Measurements from ENCODE around the gene POLR1G. TPM values are rescaled to one million over a fixed set of nuclear protein-coding genes. Genes with fewer than 3 reads are reported as not detected.

The POLR1G gene
- total and polyA plus RNA-seq, 9 of the 15 experiments (the other 6 are each of a cell fraction or from before 2014, with no cell fraction given) = 3.0 to 50.1 (median 27.4) TPM

DNA sequence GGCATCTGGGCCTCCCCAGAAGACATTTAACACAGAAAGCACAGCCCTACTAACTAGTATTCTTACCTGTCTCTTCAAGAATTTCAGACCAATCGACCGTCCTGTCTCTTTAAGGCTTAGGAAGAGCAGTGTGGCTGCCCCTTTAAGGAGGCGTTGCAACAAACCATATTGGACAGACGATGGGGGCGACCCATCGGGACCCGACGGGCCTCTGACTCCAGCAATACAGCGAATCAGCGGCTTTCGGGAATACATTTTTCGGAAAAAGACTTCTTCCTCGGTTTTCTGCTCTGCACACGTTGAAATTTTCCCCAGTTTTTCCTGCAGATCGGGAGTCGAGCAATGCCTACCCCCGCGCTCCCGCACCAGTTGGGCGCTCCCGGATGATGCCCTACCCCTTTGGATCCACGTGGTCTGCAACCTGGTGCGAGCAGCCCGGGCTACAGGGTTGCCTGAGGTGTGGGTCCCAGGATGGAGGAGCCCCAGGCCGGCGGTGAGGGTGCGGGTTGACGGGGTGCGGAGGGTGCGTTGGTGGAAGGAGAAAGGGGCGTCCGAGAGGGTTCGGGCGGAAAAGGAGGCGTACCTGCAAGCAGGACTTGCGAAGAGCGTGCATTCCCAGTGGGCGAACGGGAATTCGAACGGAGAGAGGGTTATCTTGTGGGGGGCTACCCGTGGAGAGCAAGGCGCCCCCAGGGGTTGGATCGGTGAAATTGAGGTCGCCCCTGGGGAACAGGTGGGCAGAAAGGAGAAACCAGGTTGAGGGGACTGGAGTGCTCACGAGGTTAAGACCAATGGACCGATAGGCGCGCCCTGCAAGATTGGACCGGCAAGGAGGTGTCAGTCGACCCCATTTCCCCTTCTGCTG lies at the start of gene POLR1G (continued):
- TF ChIP-seq, protein P1, sequence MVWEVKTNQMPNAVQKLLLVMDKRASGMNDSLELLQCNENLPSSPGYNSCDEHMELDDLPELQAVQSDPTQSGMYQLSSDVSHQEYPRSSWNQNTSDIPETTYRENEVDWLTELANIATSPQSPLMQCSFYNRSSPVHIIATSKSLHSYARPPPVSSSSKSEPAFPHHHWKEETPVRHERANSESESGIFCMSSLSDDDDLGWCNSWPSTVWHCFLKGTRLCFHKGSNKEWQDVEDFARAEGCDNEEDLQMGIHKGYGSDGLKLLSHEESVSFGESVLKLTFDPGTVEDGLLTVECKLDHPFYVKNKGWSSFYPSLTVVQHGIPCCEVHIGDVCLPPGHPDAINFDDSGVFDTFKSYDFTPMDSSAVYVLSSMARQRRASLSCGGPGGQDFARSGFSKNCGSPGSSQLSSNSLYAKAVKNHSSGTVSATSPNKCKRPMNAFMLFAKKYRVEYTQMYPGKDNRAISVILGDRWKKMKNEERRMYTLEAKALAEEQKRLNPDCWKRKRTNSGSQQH (CRISPR knock-in tag; IDR thresholded peaks at IDR 0.05) = no peak
- no peak for TF ChIP-seq ILF3 (IDR thresholded peaks at IDR 0.05; ENCODE audit: borderline replicate concordance)
- no peak for TF ChIP-seq MEIS2 (IDR thresholded peaks at IDR 0.05; ENCODE audit: partially characterized antibody)
- no peak for TF ChIP-seq ZNF239 (CRISPR knock-in tag; IDR thresholded peaks at IDR 0.05)
- TF ChIP-seq DNMT1 (IDR thresholded peaks at IDR 0.05) = 0 out of 2 replicates have a peak, but pooled peaks have one; percentile 26
- TF ChIP-seq, protein P2, sequence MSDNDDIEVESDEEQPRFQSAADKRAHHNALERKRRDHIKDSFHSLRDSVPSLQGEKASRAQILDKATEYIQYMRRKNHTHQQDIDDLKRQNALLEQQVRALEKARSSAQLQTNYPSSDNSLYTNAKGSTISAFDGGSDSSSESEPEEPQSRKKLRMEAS (CRISPR knock-in tag; IDR thresholded peaks at IDR 0.05) = peak; percentile 97
- TF ChIP-seq NR3C1 (CRISPR knock-in tag; IDR thresholded peaks at IDR 0.05) = no peak
- TF ChIP-seq RBBP5 (IDR thresholded peaks at IDR 0.05; ENCODE audit: borderline replicate concordance, insufficient read depth, low read length, poor library complexity, severe bottlenecking) = peak; percentile 51
- TF ChIP-seq, protein P3, sequence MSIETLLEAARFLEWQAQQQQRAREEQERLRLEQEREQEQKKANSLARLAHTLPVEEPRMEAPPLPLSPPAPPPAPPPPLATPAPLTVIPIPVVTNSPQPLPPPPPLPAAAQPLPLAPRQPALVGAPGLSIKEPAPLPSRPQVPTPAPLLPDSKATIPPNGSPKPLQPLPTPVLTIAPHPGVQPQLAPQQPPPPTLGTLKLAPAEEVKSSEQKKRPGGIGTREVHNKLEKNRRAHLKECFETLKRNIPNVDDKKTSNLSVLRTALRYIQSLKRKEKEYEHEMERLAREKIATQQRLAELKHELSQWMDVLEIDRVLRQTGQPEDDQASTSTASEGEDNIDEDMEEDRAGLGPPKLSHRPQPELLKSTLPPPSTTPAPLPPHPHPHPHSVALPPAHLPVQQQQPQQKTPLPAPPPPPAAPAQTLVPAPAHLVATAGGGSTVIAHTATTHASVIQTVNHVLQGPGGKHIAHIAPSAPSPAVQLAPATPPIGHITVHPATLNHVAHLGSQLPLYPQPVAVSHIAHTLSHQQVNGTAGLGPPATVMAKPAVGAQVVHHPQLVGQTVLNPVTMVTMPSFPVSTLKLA (conservative IDR thresholded peaks at IDR 0.05) = peak; percentile 99 to 100
- peak; percentile 93 for TF ChIP-seq ASH1L (IDR thresholded peaks at IDR 0.05; ENCODE audit: borderline replicate concordance, low read depth, partially characterized antibody)
- TF ChIP-seq POLR2H (tag; IDR thresholded peaks at IDR 0.05; ENCODE audit: low read depth) = no peak
- TF ChIP-seq ADNP (tag; IDR thresholded peaks at IDR 0.05) = no peak
- no peak for TF ChIP-seq EZH2 (IDR thresholded peaks at IDR 0.05; ENCODE audit: borderline replicate concordance, low read depth, low read length)
- TF ChIP-seq ZNF79 (CRISPR knock-in tag; IDR thresholded peaks at IDR 0.05; ENCODE audit: low read depth) = no peak
- TF ChIP-seq GATA2 (CRISPR knock-in tag; IDR thresholded peaks at IDR 0.05) = no peak
- no peak for TF ChIP-seq HNRNPUL1 (IDR thresholded peaks at IDR 0.05; ENCODE audit: low read length)
- TF ChIP-seq NRF1 (conservative IDR thresholded peaks at IDR 0.05 in 1 of 2, IDR thresholded peaks at IDR 0.05 in 1 of 2) = no peak
- TF ChIP-seq PCBP1 (IDR thresholded peaks at IDR 0.05; ENCODE audit: low read depth, low read length, poor library complexity, severe bottlenecking) = peak; percentile 65
- TF ChIP-seq MAFG (tag; conservative IDR thresholded peaks at IDR 0.05) = no peak
- peak; percentile 54 for TF ChIP-seq TAF1 (IDR thresholded peaks at IDR 0.05; ENCODE audit: control insufficient read depth, extremely low read depth, insufficient read depth, low read length, severe bottlenecking)
- no peak for TF ChIP-seq BCOR (IDR thresholded peaks at IDR 0.05)
- TF ChIP-seq ZNF311 (CRISPR knock-in tag; IDR thresholded peaks at IDR 0.05) = no peak
- no peak for TF ChIP-seq RBM14 (IDR thresholded peaks at IDR 0.05; ENCODE audit: borderline replicate concordance, insufficient read depth, low read depth, low read length)
- TF ChIP-seq PHF20 (IDR thresholded peaks at IDR 0.05; ENCODE audit: partially characterized antibody) = peak; percentile 47
- no peak for TF ChIP-seq ZNF124 (CRISPR knock-in tag; IDR thresholded peaks at IDR 0.05)
- TF ChIP-seq HDAC1 (IDR thresholded peaks at IDR 0.05) = peak; percentile 93 to 100

All from K562 (cell line).